ENCODE results near the gene NRK.
"Not testable (repeated sequence)": the region's sequence is repeated elsewhere in the genome, so short reads cannot be mapped to it uniquely, and the experiment has no call there.

Gene NRK

DNA sequence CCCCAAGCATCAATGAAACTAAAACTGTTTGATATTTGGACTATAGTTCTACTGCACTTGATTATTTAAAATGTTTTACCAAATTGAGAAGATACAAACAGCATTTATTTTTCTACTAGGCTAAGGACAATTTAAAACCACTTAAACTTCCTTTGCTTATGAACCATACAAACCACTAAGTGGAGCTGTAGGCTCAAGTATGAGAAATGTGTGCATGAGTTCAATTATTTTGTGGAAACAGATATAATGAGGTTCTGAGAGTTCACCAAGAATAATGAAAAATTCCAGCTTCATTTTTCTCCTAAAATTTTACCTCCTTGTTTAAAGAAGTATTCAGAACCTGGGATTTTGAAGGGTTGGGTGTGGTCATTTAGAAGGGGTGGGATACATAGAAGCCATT, 153.0 kb downstream of the NRK start:
- Histone ChIP-seq H3K4me1 (no peaks in the 10 kb centered on the region), H3K27me3 (peaks cover 87% of the 10 kb centered on the region), H3K4me2 (no peak overlapping the region), H3K27ac (no peak overlapping the region), H3K4me3 (no peak overlapping the region), H3K9ac (no peak overlapping the region), H3K9me3 (peaks cover 6% of the 10 kb centered on the region; the same call in 1 of the 2 replicates), H3K36me3 (no peaks in the 10 kb centered on the region), H4K20me1 (no peaks in the 10 kb centered on the region)
- TF ChIP-seq Cebpa-rat (IDR thresholded peaks at IDR 0.05) = no peak

DNA sequence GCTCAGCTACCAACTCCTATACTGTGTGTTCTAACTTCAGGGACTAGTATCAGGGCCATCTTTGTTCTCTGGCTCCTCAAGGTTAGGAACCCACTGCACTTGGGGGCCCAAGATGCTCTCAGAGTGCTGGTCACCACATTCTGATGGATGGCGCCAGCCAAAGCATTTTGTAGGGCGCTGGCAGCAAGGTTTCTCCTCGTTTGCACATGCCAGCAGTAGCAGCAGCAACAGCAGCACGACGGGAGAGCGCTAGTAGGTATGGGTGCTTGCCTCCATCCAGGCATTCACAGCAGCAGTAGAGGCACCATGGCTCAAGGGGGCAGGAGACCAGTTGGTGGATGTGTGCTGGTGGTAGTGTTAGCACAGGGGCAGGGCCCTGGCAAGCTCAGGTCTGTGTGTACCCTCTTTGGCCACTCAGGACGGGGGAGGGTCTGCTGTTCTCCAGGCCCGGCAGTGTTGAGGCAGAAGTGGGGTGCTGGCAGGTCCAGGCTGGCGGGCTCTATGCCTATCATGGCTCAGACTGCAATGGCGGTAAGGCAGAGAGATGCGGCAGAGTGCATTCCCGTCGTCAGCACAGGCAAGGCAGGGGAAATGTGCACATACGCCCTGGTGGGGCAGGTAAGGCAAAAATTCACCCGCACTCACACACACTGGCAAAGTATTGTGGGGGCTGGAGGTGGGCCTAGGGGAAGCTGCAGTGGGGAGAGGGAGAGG, 159.6 kb downstream of the NRK start:
- H4K20me1 ChIP-seq = no peaks in the 10 kb centered on the region
- no peak overlapping the region for H3K4me3 ChIP-seq
- peaks cover 95% of the 10 kb centered on the region for H3K27me3 ChIP-seq
- H3K4me1 ChIP-seq = no peaks in the 10 kb centered on the region
- H3K36me3 ChIP-seq = no peaks in the 10 kb centered on the region
- no peak overlapping the region for H3K9ac ChIP-seq
- no peak overlapping the region for H3K27ac ChIP-seq
- peaks cover 9% of the 10 kb centered on the region; the same call in 1 of the 2 replicates for H3K9me3 ChIP-seq
- H3K4me2 ChIP-seq = no peak overlapping the region
- no peak for TF ChIP-seq Cebpa-rat (IDR thresholded peaks at IDR 0.05)

DNA sequence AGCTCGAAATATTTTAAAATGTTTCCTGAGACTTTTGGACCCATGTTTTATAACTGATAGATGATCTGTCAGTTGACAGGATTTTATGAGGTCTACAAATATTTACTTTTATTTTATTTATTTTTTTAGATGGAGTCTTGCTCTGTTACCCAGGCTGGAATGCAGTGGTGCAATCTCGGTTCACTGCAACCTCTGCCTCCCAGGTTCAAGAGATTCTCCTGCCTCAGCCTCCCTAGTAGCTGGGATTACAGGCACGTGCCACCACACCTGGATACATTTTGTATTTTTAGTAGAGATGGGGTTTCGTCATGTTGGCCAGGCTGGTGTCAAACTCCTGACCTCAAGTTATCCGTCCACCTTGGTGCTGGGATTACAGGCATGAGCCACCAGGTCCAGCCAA, 166.1 kb downstream of the NRK start:
- H3K27me3 ChIP-seq = peaks cover 66% of the 10 kb centered on the region
- not testable (repeated sequence) for H3K4me1 ChIP-seq, H3K36me3 ChIP-seq, H3K4me3 ChIP-seq, H3K9me3 ChIP-seq, H3K9ac ChIP-seq, H3K27ac ChIP-seq, H3K4me2 ChIP-seq, H4K20me1 ChIP-seq

DNA sequence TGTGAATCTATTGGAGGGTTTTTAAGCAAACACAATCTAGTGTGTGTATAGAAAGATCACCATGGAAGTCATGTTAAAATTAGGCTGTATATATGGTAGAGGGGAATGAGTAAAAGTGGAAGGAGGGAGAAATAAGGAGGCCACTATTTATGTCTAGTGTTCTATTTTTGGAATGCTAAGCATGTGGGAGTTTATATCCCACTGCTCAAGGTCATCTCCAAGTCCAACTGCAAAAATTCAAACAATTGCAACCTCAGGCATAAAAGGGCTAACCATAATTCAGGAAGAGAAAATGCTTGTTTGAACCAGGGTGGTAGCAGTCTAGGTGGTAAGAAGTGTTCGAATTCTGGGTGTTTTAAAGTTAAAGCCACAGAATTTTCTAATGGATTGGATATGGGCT, 177.0 kb downstream of the NRK start:
- Histone ChIP-seq H3K9ac (no peak overlapping the region), H3K27me3 (peaks cover 87% of the 10 kb centered on the region), H3K4me1 (no peaks in the 10 kb centered on the region), H3K4me2 (no peak overlapping the region), H3K9me3 (no peaks in the 10 kb centered on the region), H3K4me3 (no peak overlapping the region), H3K36me3 (no peaks in the 10 kb centered on the region), H4K20me1 (no peaks in the 10 kb centered on the region), H3K27ac (no peak overlapping the region)
- TF ChIP-seq Cebpa-rat (IDR thresholded peaks at IDR 0.05) = no peak

DNA sequence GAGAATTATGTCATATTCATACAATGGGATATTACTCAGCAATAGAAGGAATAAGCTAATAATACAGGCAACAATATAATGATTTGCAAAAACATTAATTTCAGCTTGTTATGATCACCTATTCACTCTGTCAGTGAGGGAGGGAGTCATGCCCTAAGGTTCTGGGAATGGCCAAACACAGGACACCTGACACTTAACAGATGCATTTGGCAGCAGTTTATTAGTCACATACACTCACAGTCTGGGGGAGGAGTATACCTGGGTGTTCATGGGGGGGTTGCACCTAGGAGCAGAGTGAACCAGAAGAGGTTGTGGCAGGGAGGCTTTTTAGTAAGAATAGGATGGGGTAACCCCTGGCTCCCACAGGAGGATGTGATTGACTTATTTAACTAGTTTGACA, 177.9 kb downstream of the NRK start:
- TF ChIP-seq Cebpa-rat (IDR thresholded peaks at IDR 0.05) = no peak
- H3K27me3 ChIP-seq = peaks cover 91% of the 10 kb centered on the region
- H3K4me3 ChIP-seq = no peak overlapping the region

DNA sequence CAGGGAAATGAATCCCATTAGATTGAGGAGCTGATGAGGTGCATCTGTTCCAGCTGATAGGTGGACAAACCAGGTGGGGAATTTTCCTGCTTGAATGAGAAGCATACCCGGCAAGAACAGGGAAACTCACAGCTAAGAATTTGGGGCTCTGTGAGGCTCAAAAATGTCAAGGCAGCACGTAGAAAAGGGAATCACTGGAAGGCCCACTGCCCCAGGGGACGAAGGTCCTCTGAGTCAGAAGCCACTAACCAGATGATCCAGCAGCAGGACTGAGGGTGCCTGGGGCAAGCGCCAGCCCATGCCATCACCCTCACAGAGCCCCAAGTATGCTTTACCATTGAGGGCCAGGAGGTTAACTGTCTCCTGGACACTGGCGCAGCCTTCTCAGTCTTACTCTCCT, 178.3 kb downstream of the NRK start:
- H3K9me3 ChIP-seq, H3K36me3 ChIP-seq, H3K27ac ChIP-seq, H3K4me3 ChIP-seq, H4K20me1 ChIP-seq, H3K4me2 ChIP-seq, H3K9ac ChIP-seq, H3K4me1 ChIP-seq: not testable (repeated sequence)
- peaks cover 88% of the 10 kb centered on the region for H3K27me3 ChIP-seq

More for the DNA sequence above, 177.9 kb downstream of the NRK start:
- no peak overlapping the region for H3K4me2 ChIP-seq
- H3K36me3 ChIP-seq = no peaks in the 10 kb centered on the region
- no peak overlapping the region for H3K27ac ChIP-seq
- no peaks in the 10 kb centered on the region for H3K9me3 ChIP-seq
- H3K9ac ChIP-seq = no peak overlapping the region
- H3K4me1 ChIP-seq = no peaks in the 10 kb centered on the region
- no peaks in the 10 kb centered on the region for H4K20me1 ChIP-seq

DNA sequence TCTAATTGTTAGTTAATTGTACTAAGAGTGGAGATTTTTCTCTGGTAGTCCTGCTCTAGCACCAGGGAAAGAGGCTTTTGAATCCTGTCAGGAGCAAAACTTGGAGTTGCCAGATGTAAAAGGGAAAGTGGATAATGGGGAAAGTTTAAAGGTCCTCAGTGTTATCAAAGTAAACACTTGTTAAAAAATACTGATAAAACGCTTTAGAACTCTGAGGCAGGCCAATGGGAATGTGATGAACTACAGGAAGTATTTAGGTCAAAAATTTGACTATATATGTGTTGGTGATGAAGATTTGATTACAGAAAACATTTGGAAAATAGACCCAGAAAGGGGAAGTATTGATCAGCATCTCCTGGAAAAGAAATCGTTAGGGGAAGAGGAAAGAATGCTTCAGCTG, 183.3 kb downstream of the NRK start:
- H3K4me1 ChIP-seq = no peaks in the 10 kb centered on the region
- H3K9me3 ChIP-seq = peaks cover 9% of the 10 kb centered on the region; the same call in 1 of the 2 replicates
- H3K36me3 ChIP-seq = no peaks in the 10 kb centered on the region
- no peak overlapping the region for H3K9ac ChIP-seq
- H4K20me1 ChIP-seq = no peaks in the 10 kb centered on the region
- peaks cover 96% of the 10 kb centered on the region for H3K27me3 ChIP-seq
- no peak overlapping the region for H3K27ac ChIP-seq
- no peak overlapping the region for H3K4me2 ChIP-seq
- H3K4me3 ChIP-seq = no peak overlapping the region
- TF ChIP-seq Cebpa-rat (IDR thresholded peaks at IDR 0.05) = no peak

DNA sequence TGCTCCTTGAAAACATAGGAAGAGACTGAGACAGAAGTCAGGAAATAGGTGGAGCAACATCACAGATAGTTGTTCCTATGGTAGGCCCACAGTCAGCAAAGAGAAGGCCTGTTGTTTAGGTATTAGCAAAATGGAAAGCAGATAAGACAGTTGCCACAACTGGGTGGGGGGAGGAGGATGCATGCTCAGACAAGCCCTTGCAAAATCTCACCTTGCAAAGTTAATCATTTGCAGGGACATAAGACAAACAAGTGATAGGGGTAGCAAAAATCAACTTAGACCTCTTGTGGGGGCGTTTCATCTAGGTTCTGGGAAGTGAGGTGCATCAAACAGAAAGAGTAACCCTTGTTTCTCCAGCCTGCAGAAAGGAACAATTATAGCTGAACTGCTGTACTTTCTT, 185.5 kb downstream of the NRK start:
- no peaks in the 10 kb centered on the region for H3K36me3 ChIP-seq
- peaks cover 27% of the 10 kb centered on the region for H3K9me3 ChIP-seq
- H3K4me1 ChIP-seq = no peaks in the 10 kb centered on the region
- H3K4me2 ChIP-seq = no peak overlapping the region
- no peak overlapping the region for H3K9ac ChIP-seq
- TF ChIP-seq Cebpa-rat (IDR thresholded peaks at IDR 0.05) = no peak
- H3K27me3 ChIP-seq = peaks cover 93% of the 10 kb centered on the region
- no peak overlapping the region for H3K27ac ChIP-seq
- no peak overlapping the region for H3K4me3 ChIP-seq
- H4K20me1 ChIP-seq = no peaks in the 10 kb centered on the region

All from BLaER1 (cell line).